GM21825 (cell line): ENCODE measurements around the gene GRIK1.
"Not testable (repeated sequence)": the region's sequence is repeated elsewhere in the genome, so short reads cannot be mapped to it uniquely, and the experiment has no call there.

Experiments used
- ATAC-seq: cut with Tn5 transposase; IDR thresholded peaks from one replicate; pipeline ENCODE4 v1.9.1; 2021; ENCODE audit warnings: mild to moderate bottlenecking, moderate library complexity; ENCODE audit not compliant: unreplicated experiment

Gene GRIK1

GRCh38 chr21:29939924-29940275, at the start of gene GRIK1:
GRIK1 (minus strand) TSS chr21:29939996.
- no peak for ATAC-seq

- no peak for ATAC-seq
Measured at GRCh38 chr21:29987762-29988161, 48.0 kb upstream of the GRIK1 start.

GRCh38 chr21:29985866-29986265, 46.1 kb upstream of the GRIK1 start:
- no peak for ATAC-seq

- ATAC-seq = no peak
Measured at GRCh38 chr21:29979043-29979442, 39.2 kb upstream of the GRIK1 start.

- no peak for ATAC-seq
Measured at GRCh38 chr21:29975776-29976175, 36.0 kb upstream of the GRIK1 start.

- ATAC-seq = no peak
Measured at GRCh38 chr21:29973258-29973657, 33.5 kb upstream of the GRIK1 start.

- ATAC-seq = no peak
Measured at GRCh38 chr21:29961291-29962027, 21.7 kb upstream of the GRIK1 start.

GRCh38 chr21:29958551-29958950, 18.8 kb upstream of the GRIK1 start:
- ATAC-seq = no peak

GRCh38 chr21:29958035-29958434, 18.2 kb upstream of the GRIK1 start:
- ATAC-seq = not testable (repeated sequence)

GRCh38 chr21:29953690-29954089, 13.9 kb upstream of the GRIK1 start:
- ATAC-seq = no peak

- no peak for ATAC-seq
Measured at GRCh38 chr21:29953072-29953471, 13.3 kb upstream of the GRIK1 start.

GRCh38 chr21:29951911-29952310, 12.1 kb upstream of the GRIK1 start:
- no peak for ATAC-seq

GRCh38 chr21:29949991-29950390, 10.2 kb upstream of the GRIK1 start:
- no peak for ATAC-seq

- ATAC-seq = no peak
Measured at GRCh38 chr21:29947119-29947518, 7.3 kb upstream of the GRIK1 start.

- ATAC-seq = no peak
Measured at GRCh38 chr21:29943885-29944284, 4.1 kb upstream of the GRIK1 start.

GRCh38 chr21:29942034-29942433, 2.2 kb upstream of the GRIK1 start:
- no peak for ATAC-seq

- no peak for ATAC-seq
Measured at GRCh38 chr21:29940991-29941390, 1.2 kb upstream of the GRIK1 start.

- ATAC-seq = no peak
Measured at GRCh38 chr21:29940361-29940760, 565 bp upstream of the GRIK1 start.

- ATAC-seq = no peak
Measured at GRCh38 chr21:29939104-29939923, 482 bp downstream of the GRIK1 start.

- no peak for ATAC-seq
Measured at GRCh38 chr21:29938776-29939103, 1.1 kb downstream of the GRIK1 start.

GRCh38 chr21:29933088-29933487, 6.7 kb downstream of the GRIK1 start:
- no peak for ATAC-seq

GRCh38 chr21:29928537-29928936, 11.3 kb downstream of the GRIK1 start:
- ATAC-seq = no peak
